ENCODE measurements around the gene MCF2L2. TPM values are rescaled to one million over a fixed set of nuclear protein-coding genes. Genes with fewer than 3 reads are reported as not detected.
A peak's percentile ranks its signal among the peaks of the same experiment; 100 is the strongest.
"Not testable (repeated sequence)": the region's sequence is repeated elsewhere in the genome, so short reads cannot be mapped to it uniquely, and the experiment has no call there.

The MCF2L2 gene
- total RNA-seq, 2 donors from 2014 or later: 0.25 to 1.4 TPM

- intact Hi-C loops (cut with DNase I): no loop called here
- DNase-seq: no peak
- no peak for TF ChIP-seq CTCF (IDR thresholded peaks at IDR 0.05)
- H3K4me1 ChIP-seq: no peaks in the 10 kb centered on the region
- no peaks in the 10 kb centered on the region for H3K27me3 ChIP-seq
- no peak overlapping the region for H3K9ac ChIP-seq (ENCODE audit: low read depth in 2 of 2, low read length in 2 of 2)
- H3K27ac ChIP-seq: no peak overlapping the region
- H3K9me3 ChIP-seq: no peaks in the 10 kb centered on the region
- no peaks in the 10 kb centered on the region for H3K36me3 ChIP-seq
- H3K4me3 ChIP-seq: no peak overlapping the region
Observed at GRCh38 chr3:183434992-183435391, 6.6 kb upstream of the MCF2L2 start.

GRCh38 chr3:183434503-183434902 lies 6.1 kb upstream of the MCF2L2 start:
- Histone ChIP-seq H3K4me1 (no peaks in the 10 kb centered on the region), H3K27me3 (no peaks in the 10 kb centered on the region), H3K9me3 (no peaks in the 10 kb centered on the region), H3K4me3 (no peak overlapping the region), H3K27ac (no peak overlapping the region), H3K9ac (ENCODE audit: low read depth in 2 of 2, low read length in 2 of 2) (no peak overlapping the region), H3K36me3 (no peaks in the 10 kb centered on the region)
- no peak for DNase-seq
- no peak for TF ChIP-seq CTCF (IDR thresholded peaks at IDR 0.05)
- intact Hi-C loops (cut with DNase I): no loop called here

GRCh38 chr3:183430325-183430957 lies 2.0 kb upstream of the MCF2L2 start:
- no peak overlapping the region for H3K27ac ChIP-seq
- intact Hi-C loops (cut with DNase I): no loop called here
- TF ChIP-seq CTCF (IDR thresholded peaks at IDR 0.05): no peak
- H3K4me3 ChIP-seq: no peak overlapping the region
- no peak for DNase-seq
- H3K27me3 ChIP-seq: peaks cover 25% of the 10 kb centered on the region
- no peak overlapping the region for H3K9ac ChIP-seq (ENCODE audit: low read depth in 2 of 2, low read length in 2 of 2)
- no peaks in the 10 kb centered on the region for H3K4me1 ChIP-seq
- H3K9me3 ChIP-seq: no peaks in the 10 kb centered on the region
- no peaks in the 10 kb centered on the region for H3K36me3 ChIP-seq

GRCh38 chr3:183427876-183428446 lies 458 bp downstream of the MCF2L2 start:
- DNase-seq: peak; percentile 49
- Histone ChIP-seq H3K4me3 (peak overlapping the region; percentile 74), H3K27ac (no peak overlapping the region), H3K9ac (ENCODE audit: low read depth in 2 of 2, low read length in 2 of 2) (peak overlapping the region in 1 of 2 donors; percentile 63), H3K36me3 (no peaks in the 10 kb centered on the region), H3K27me3 (peaks cover 25% of the 10 kb centered on the region), H3K9me3 (no peaks in the 10 kb centered on the region), H3K4me1 (no peaks in the 10 kb centered on the region)
- no peak for TF ChIP-seq CTCF (IDR thresholded peaks at IDR 0.05)
- intact Hi-C loops (cut with DNase I): no loop called here

GRCh38 chr3:183427196-183427875 lies 1.1 kb downstream of the MCF2L2 start:
- Histone ChIP-seq H3K36me3 (no peaks in the 10 kb centered on the region), H3K4me3 (peak overlapping the region; percentile 74), H3K9ac (ENCODE audit: low read depth in 2 of 2, low read length in 2 of 2) (no peak overlapping the region), H3K27me3 (peaks cover 25% of the 10 kb centered on the region), H3K27ac (no peak overlapping the region), H3K4me1 (no peaks in the 10 kb centered on the region), H3K9me3 (no peaks in the 10 kb centered on the region)
- intact Hi-C loops (cut with DNase I): no loop called here
- TF ChIP-seq CTCF (IDR thresholded peaks at IDR 0.05): no peak
- no peak for DNase-seq

GRCh38 chr3:183418807-183419206 lies 9.6 kb downstream of the MCF2L2 start:
- H3K27ac ChIP-seq; H3K27me3 ChIP-seq; DNase-seq; H3K9me3 ChIP-seq; H3K4me3 ChIP-seq; H3K4me1 ChIP-seq; H3K9ac ChIP-seq (ENCODE audit: low read depth in 2 of 2, low read length in 2 of 2); intact Hi-C loops (cut with DNase I); H3K36me3 ChIP-seq: not testable (repeated sequence)
